Subcutaneous abdominal adipose tissue (tissue), 5 donors: Measurements from ENCODE around the gene GMDS.

Experiments used
- H3K27ac ChIP-seq: one replicate; pipeline ENCODE4 v1.7.0; 2013; ENCODE audit warnings: low read depth, mild to moderate bottlenecking, inconsistent platforms, low read length, moderate library complexity
- H3K27me3 ChIP-seq, 5 donors: one replicate each; pipeline ENCODE4 v1.7.0; 2013; ENCODE audit warnings: low read length in 5 of 5, inconsistent platforms in 1 of 5; ENCODE audit not compliant: control insufficient read depth in 5 of 5, insufficient read depth in 4 of 5
- H3K36me3 ChIP-seq, 5 donors: one replicate each; pipeline ENCODE4 v1.7.0; 2013; ENCODE audit warnings: low read length in 5 of 5; ENCODE audit not compliant: control insufficient read depth in 5 of 5, insufficient read depth in 5 of 5
- H3K4me1 ChIP-seq, 5 donors: one replicate each; pipeline ENCODE4 v1.7.0; 2013; ENCODE audit warnings: low read length in 5 of 5, mild to moderate bottlenecking in 3 of 5, moderate library complexity in 1 of 5; ENCODE audit not compliant: control insufficient read depth in 5 of 5, insufficient read depth in 5 of 5
- H3K4me3 ChIP-seq, 5 donors: one replicate each; pipeline ENCODE4 v1.7.0; 2013; ENCODE audit warnings: low read length in 5 of 5, low read depth in 1 of 5
- H3K9ac ChIP-seq, 5 donors: one replicate each; pipeline ENCODE4 v1.7.0; 2013; ENCODE audit warnings: low read length in 5 of 5, mild to moderate bottlenecking in 4 of 5, moderate library complexity in 3 of 5
- H3K9me3 ChIP-seq, 5 donors: one replicate each; pipeline ENCODE4 v1.7.0; 2013; ENCODE audit warnings: low read length in 5 of 5; ENCODE audit not compliant: control insufficient read depth in 5 of 5
- donor health status: healthy.
- donor health status: healthy.
- donor health status: healthy.
- donor health status: healthy.
- donor health status: healthy.

Gene GMDS

DNA sequence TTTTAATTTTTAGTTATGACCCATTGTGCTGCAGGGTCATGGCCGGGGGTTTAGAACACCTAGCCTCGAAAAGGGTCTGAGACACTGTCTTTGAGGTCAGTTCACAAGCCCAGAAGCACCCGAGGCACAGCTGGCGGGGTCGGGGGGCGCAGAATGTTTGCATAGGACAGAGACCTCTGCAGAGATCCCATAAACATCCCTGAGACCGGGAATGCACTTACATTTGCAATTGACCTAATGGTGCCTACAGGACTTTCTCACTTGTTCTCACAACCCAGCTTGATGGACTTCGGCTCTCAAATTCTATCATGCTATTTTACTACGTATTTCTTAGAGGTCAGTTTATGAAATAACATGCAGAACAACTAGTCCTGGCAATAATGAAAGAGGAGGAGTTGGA is 669.2 kb downstream of the GMDS start:
- Histone ChIP-seq H3K27ac (no peak overlapping the region), H3K9me3 (peaks cover 0 to 9% (median 4%) of the 10 kb centered on the region in 5 donors), H3K4me1 (peaks cover 0 to 8% (median 0%) of the 10 kb centered on the region in 5 donors), H3K4me3 (no peak overlapping the region), H3K27me3 (peaks cover 0 to 4% (median 2%) of the 10 kb centered on the region in 5 donors), H3K9ac (no peak overlapping the region), H3K36me3 (no peaks in the 10 kb centered on the region)

DNA sequence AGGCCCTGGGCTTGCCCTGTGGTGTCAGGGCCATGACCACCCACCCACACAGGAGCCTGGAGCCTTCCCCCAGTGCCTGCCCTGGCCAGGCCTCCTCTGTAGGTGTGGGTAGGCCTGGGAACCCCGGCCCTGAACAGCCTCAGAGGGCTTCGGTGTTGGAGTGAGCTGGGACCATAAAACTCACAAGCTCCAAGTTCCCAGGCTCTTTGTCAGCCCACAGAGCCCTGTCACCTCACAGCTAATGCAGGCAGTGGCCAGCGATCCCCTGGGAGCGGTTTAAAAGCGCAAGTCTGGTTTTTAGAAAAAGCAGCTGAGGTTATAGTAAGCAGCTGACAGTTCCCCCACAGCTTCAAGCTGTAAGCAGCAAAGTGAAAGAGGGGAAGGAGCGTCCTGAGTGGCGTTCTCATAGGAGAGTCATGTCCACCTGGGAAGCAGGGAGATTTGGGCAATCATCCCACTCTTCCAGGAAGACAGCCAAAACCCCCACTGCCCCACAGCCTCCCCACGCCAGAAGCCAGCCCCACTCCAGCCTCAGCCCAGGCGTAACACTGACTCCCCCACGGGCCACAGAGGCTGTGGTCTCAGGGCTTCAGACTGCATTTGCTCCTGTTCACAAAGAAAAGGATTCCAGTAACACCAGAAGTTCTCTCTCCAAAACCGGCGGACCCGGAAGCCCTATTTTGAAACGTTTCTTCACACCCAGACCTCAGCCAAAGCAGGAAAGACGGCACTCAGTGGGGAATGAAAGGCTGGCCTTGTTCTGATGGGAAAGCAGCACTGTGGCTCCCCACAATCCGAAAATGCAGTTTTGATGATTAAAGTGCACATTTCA is 670.0 kb downstream of the GMDS start:
- Histone ChIP-seq H3K36me3 (no peaks in the 10 kb centered on the region), H3K4me1 (peaks cover 0 to 8% (median 0%) of the 10 kb centered on the region in 5 donors), H3K9me3 (peaks cover 0 to 11% (median 5%) of the 10 kb centered on the region in 5 donors), H3K9ac (peak overlapping the region in 1 of 5 donors; percentile 62), H3K27me3 (peaks cover 0 to 2% (median 0%) of the 10 kb centered on the region in 5 donors), H3K4me3 (peak overlapping the region in 4 of 5 donors; percentile 24 to 50 (median 31)), H3K27ac (no peak overlapping the region)

- peaks cover 0 to 11% (median 5%) of the 10 kb centered on the region in 5 donors for H3K9me3 ChIP-seq
- peaks cover 0 to 3% (median 0%) of the 10 kb centered on the region in 5 donors for H3K36me3 ChIP-seq
- no peak overlapping the region for H3K27ac ChIP-seq
- no peak overlapping the region for H3K4me3 ChIP-seq
- no peak overlapping the region for H3K9ac ChIP-seq
- H3K27me3 ChIP-seq = peaks cover 0 to 2% (median 0%) of the 10 kb centered on the region in 5 donors
- peaks cover 0 to 8% (median 0%) of the 10 kb centered on the region in 5 donors for H3K4me1 ChIP-seq
Measured at GRCh38 chr6:1574890-1575209, 670.6 kb downstream of the GMDS start.

DNA sequence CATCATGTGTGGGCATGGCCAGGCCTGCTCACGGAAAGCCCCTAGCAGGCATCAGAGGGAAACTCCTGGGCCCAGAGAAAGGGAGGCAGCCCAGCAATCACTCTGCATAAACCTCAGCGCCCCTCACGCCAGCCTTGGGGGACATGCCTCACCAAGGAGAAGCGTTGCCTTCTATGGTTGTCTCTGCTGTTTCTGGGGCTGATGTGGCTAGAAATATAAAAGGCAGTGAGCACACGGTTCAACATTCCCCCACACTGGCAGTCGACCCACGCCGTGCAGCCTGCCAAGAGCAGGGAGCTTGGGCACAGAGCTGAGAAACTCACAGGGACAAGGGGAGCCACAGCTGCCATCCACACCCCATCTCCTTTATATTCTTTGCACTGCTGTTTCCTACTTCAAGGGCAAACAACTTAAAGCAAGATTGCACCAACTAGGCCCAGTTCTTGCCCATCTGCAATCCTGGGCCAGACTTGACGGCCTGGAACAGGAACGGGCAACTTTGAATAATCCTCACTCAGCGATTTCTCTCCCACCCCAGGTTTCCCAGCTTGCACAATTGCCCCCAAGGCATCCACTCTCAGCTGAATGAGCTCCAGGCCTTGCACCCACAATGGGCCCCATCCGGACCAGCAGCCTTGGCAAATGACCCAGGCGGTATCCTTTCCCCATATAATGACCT is 671.2 kb downstream of the GMDS start:
- Histone ChIP-seq H3K36me3 (peaks cover 0 to 3% (median 0%) of the 10 kb centered on the region in 5 donors), H3K4me1 (peaks cover 0 to 8% (median 0%) of the 10 kb centered on the region in 5 donors), H3K4me3 (no peak overlapping the region), H3K9me3 (peaks cover 0 to 11% (median 7%) of the 10 kb centered on the region in 5 donors), H3K27me3 (no peaks in the 10 kb centered on the region), H3K9ac (no peak overlapping the region), H3K27ac (no peak overlapping the region)
